Activated T-helper 2 cell treated with anti-CD3 and anti-CD28 coated beads, Interferon-gamma antibody, Interleukin-2, Interleukin-4, amounts not matched to agents 10 μg/mL and 5 μg/mL and 100 μg/mL, durations not matched to agents 14 hours and 24 hours and 36 hours (primary cell): ENCODE results near the gene IL1B. TPM values are rescaled to one million over a fixed set of nuclear protein-coding genes. Genes with fewer than 3 reads are reported as not detected.
"Not testable (repeated sequence)": the region's sequence is repeated elsewhere in the genome, so short reads cannot be mapped to it uniquely, and the experiment has no call there.

ENCODE experiments used
- DNase-seq: peaks from one replicate; pipeline ENCODE4 v3.0.0; 2021; ENCODE audit warnings: low spot score
- H3K27ac Mint-ChIP-seq: one replicate; pipeline ENCODE4 v1.8.0; 2021; ENCODE audit warnings: mixed read lengths
- H3K27me3 Mint-ChIP-seq: one replicate; pipeline ENCODE4 v1.8.0; 2021; ENCODE audit warnings: low read depth, mixed read lengths
- H3K36me3 Mint-ChIP-seq: one replicate; pipeline ENCODE4 v1.8.0; 2021; ENCODE audit warnings: low read depth, mixed read lengths
- H3K4me1 Mint-ChIP-seq: one replicate; pipeline ENCODE4 v1.8.0; 2021; ENCODE audit warnings: low read depth, mixed read lengths
- H3K4me3 Mint-ChIP-seq: one replicate; pipeline ENCODE4 v1.8.0; 2021; ENCODE audit warnings: low read depth, mild to moderate bottlenecking, moderate library complexity, mixed read lengths
- H3K9me3 Mint-ChIP-seq: one replicate; pipeline ENCODE4 v1.8.0; 2021; ENCODE audit warnings: mixed read lengths
- intact Hi-C: fragments of 100-400 bp; cut with micrococcal nuclease; formaldehyde crosslinking; loops from one replicate; pipeline ENCODE4 v1.15.1; 2023
- total RNA-seq: library from RNA; stranded (reverse); gene quantifications from 2 replicates; pipeline ENCODE4 v1.2.3, GENCODE V29; 2022

IL1B gene
- total RNA-seq, 1 donor from 2014 or later = not detected

DNA sequence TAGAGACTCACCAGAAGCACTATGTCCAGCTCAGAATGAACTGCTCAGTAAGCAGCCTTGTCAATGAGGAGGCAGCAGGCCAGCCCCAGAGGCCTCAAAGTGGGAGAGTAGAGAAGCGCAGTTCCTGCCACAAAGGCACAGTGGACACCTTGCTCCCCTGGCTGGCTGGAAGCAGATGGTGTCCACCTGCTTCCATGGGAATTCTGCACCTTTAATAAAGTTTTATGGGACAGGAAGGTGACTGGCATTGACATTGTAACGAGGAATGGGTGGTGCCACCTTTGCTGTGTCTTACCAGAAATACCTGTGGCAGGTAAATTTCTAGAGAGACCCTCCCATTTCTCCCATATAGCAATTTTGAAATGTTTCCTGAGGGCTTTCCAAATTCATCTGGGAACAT lies 6.7 kb upstream of the IL1B start:
- H3K27me3 Mint-ChIP-seq = peaks cover 44% of the 10 kb centered on the region
- intact Hi-C loops = no loop called here
- H3K4me3 Mint-ChIP-seq = no peak overlapping the region
- no peak overlapping the region for H3K27ac Mint-ChIP-seq
- H3K4me1 Mint-ChIP-seq = no peaks in the 10 kb centered on the region
- no peak for DNase-seq
- H3K36me3 Mint-ChIP-seq = no peaks in the 10 kb centered on the region
- no peaks in the 10 kb centered on the region for H3K9me3 Mint-ChIP-seq

- Mint-ChIP-seq H3K9me3 (no peaks in the 10 kb centered on the region), H3K27me3 (peaks cover 44% of the 10 kb centered on the region), H3K36me3 (no peaks in the 10 kb centered on the region), H3K27ac (no peak overlapping the region), H3K4me1 (no peaks in the 10 kb centered on the region), H3K4me3 (no peak overlapping the region)
- no peak for DNase-seq
- intact Hi-C loops = no loop called here
Measured at GRCh38 chr2:112841295-112842044, 4.9 kb upstream of the IL1B start.

- no peak overlapping the region for H3K4me3 Mint-ChIP-seq
Measured at GRCh38 chr2:112840068-112840445, 3.5 kb upstream of the IL1B start.

DNA sequence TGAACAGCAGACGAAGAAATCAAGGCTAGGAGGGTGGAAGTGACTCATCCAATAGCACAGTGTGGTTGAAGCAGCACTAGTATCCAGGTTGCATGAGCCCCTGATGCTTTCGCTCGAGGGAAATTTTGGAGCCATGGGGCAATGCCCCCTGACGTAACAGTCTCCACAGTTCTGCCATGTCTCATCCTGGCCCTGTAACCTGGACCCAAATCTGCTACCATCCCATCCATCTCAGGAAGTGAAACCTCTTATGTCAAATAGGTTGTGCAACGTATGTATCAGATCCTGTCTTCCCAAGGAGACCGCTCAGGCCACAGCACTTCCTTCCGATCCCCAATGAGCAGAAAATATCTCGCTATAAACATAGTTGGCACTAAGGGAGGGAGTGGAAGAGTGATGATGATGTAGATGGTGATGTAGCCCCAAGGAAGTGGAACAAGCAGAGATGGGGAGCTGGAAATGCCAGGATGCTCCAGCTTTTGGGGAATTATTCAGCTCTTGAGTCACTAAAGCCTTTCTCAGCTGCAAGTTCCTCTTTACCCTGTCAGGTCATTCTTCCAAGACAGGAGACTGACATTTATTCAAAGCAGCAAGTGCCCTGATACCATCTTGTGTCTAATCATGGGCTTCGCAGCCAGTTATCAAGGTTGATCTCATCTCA lies 3.0 kb upstream of the IL1B start:
- peaks cover 48% of the 10 kb centered on the region for H3K27me3 Mint-ChIP-seq
- intact Hi-C loops = no loop called here
- no peaks in the 10 kb centered on the region for H3K4me1 Mint-ChIP-seq
- H3K36me3 Mint-ChIP-seq = no peaks in the 10 kb centered on the region
- no peaks in the 10 kb centered on the region for H3K9me3 Mint-ChIP-seq
- H3K4me3 Mint-ChIP-seq = no peak overlapping the region
- H3K27ac Mint-ChIP-seq = no peak overlapping the region
- DNase-seq = no peak

More at GRCh38 chr2:112840068-112840445, 3.5 kb upstream of the IL1B start:
- DNase-seq = no peak
- H3K27ac Mint-ChIP-seq = no peak overlapping the region
- intact Hi-C loops = no loop called here
- H3K4me1 Mint-ChIP-seq = no peaks in the 10 kb centered on the region
- no peaks in the 10 kb centered on the region for H3K36me3 Mint-ChIP-seq
- peaks cover 49% of the 10 kb centered on the region for H3K27me3 Mint-ChIP-seq
- no peaks in the 10 kb centered on the region for H3K9me3 Mint-ChIP-seq

DNA sequence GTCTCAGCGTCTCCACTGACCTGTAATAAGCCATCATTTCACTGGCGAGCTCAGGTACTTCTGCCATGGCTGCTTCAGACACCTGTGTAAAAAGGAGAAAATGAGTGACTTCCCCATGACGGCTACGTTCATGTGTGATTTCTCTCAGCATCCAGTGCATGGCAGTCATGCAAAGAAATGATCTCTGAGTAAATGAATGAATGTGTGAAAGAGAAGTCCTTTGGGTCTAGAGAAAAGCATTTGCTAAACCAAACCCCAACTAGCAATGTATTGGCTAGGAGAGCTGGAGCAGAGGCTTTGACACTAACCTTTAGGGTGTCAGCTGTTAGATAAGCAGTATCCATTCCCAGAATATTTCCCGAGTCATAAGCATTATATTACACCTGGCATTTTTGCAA lies 417 bp downstream of the IL1B start:
- no peak overlapping the region for H3K27ac Mint-ChIP-seq
- intact Hi-C loops = no loop called here
- DNase-seq = no peak
- no peaks in the 10 kb centered on the region for H3K36me3 Mint-ChIP-seq
- H3K4me1 Mint-ChIP-seq = no peaks in the 10 kb centered on the region
- no peak overlapping the region for H3K4me3 Mint-ChIP-seq
- H3K9me3 Mint-ChIP-seq = no peaks in the 10 kb centered on the region
- H3K27me3 Mint-ChIP-seq = peaks cover 34% of the 10 kb centered on the region

DNA sequence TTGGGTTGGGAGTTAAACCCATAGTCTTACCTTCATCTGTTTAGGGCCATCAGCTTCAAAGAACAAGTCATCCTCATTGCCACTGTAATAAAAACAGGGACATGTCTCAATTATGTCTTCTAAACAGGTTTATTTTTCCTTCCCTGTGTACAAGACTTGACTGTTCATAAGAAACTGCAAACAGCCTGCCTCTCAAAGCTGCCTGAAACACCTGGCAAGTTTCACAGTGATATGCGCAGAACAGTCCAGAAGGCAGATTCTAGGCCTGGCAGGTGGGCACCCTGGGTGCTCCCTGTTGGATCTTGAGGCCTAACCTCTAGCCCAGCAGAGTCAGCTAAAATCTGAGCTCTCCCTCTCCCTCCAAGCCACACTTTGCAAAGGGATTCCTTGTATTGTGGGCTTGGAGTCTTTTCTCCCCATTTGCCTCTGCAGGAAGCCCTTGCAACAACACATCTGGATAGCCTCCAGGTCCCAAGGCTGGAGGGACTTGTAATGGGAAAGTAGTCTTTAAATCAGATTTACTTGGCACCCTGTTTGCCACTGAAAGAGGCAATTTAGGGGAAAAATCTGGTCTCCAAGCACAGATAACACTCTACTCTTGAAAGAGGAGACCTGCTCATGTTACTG lies 930 bp downstream of the IL1B start:
- Mint-ChIP-seq H3K36me3 (no peaks in the 10 kb centered on the region), H3K27ac (no peak overlapping the region), H3K9me3 (no peaks in the 10 kb centered on the region), H3K4me3 (no peak overlapping the region), H3K4me1 (no peaks in the 10 kb centered on the region), H3K27me3 (peaks cover 31% of the 10 kb centered on the region)
- no peak for DNase-seq
- intact Hi-C loops = no loop called here

DNA sequence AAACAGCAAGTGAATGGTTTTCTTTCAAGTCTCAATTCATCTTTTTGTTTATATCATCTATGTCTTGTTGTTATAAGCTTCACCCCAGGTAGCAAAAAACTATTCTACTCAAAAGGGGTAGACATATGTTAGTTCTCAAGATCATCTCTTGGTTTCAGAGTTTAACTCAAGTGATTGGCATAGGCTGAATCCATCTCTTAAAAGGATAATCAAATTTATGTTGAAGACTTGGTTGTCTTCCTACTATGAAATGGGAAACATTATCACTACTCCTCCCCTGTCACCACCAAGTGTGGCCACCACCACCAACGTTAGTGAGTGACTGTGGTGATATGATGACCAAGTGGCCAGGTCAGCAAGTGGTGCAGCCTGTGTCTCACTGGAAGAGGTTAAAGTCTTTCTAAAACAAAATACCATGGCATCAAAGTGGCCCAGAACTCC lies 1.5 kb downstream of the IL1B start:
- Mint-ChIP-seq H3K36me3 (no peaks in the 10 kb centered on the region), H3K27ac (no peak overlapping the region), H3K9me3 (no peaks in the 10 kb centered on the region), H3K27me3 (peaks cover 30% of the 10 kb centered on the region), H3K4me3 (no peak overlapping the region), H3K4me1 (no peaks in the 10 kb centered on the region)
- intact Hi-C loops = no loop called here
- no peak for DNase-seq

- H3K27me3 Mint-ChIP-seq = peaks cover 27% of the 10 kb centered on the region
- H3K27ac Mint-ChIP-seq = no peak overlapping the region
- H3K9me3 Mint-ChIP-seq = no peaks in the 10 kb centered on the region
- no peaks in the 10 kb centered on the region for H3K36me3 Mint-ChIP-seq
- intact Hi-C loops = no loop called here
- H3K4me3 Mint-ChIP-seq = no peak overlapping the region
- DNase-seq = no peak
- no peaks in the 10 kb centered on the region for H3K4me1 Mint-ChIP-seq
Measured at GRCh38 chr2:112834396-112835037, 2.1 kb downstream of the IL1B start.

DNA sequence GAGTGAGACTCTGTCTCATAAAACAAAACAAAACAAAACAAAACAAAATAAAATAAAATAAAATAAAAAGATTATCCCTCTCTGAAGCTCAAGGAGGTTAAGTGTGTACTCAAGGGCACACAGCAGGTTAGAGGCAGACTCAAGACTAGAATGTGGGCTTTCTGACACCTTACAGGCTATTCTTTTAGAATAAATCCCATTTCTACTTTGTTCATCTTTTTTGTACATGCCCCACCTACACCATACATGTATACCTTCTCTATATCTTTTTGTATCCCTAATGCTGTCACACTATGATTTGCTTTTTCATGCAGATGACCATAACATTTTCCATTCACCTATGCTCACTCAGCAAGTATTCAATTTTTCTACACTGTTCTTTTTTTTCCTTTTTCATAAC lies 2.6 kb downstream of the IL1B start:
- DNase-seq = no peak
- no peaks in the 10 kb centered on the region for H3K36me3 Mint-ChIP-seq
- H3K9me3 Mint-ChIP-seq = no peaks in the 10 kb centered on the region
- intact Hi-C loops = no loop called here
- H3K27ac Mint-ChIP-seq = no peak overlapping the region
- H3K4me1 Mint-ChIP-seq = peaks cover 4% of the 10 kb centered on the region
- no peak overlapping the region for H3K4me3 Mint-ChIP-seq
- H3K27me3 Mint-ChIP-seq = peaks cover 23% of the 10 kb centered on the region

- H3K4me1 Mint-ChIP-seq = not testable (repeated sequence)
Measured at GRCh38 chr2:112833639-112833931, 3.0 kb downstream of the IL1B start.

GRCh38 chr2:112832841-112833638 lies 3.5 kb downstream of the IL1B start:
- Mint-ChIP-seq H3K4me1 (peaks cover 12% of the 10 kb centered on the region), H3K27ac (no peak overlapping the region), H3K27me3 (peaks cover 18% of the 10 kb centered on the region), H3K4me3 (no peak overlapping the region), H3K36me3 (no peaks in the 10 kb centered on the region), H3K9me3 (no peaks in the 10 kb centered on the region)
- intact Hi-C loops = no loop called here
- DNase-seq = no peak

More at GRCh38 chr2:112833639-112833931, 3.0 kb downstream of the IL1B start:
- intact Hi-C loops, H3K9me3 Mint-ChIP-seq, H3K36me3 Mint-ChIP-seq, H3K27ac Mint-ChIP-seq, H3K4me3 Mint-ChIP-seq, DNase-seq: not testable (repeated sequence)
- H3K27me3 Mint-ChIP-seq = peaks cover 20% of the 10 kb centered on the region

DNA sequence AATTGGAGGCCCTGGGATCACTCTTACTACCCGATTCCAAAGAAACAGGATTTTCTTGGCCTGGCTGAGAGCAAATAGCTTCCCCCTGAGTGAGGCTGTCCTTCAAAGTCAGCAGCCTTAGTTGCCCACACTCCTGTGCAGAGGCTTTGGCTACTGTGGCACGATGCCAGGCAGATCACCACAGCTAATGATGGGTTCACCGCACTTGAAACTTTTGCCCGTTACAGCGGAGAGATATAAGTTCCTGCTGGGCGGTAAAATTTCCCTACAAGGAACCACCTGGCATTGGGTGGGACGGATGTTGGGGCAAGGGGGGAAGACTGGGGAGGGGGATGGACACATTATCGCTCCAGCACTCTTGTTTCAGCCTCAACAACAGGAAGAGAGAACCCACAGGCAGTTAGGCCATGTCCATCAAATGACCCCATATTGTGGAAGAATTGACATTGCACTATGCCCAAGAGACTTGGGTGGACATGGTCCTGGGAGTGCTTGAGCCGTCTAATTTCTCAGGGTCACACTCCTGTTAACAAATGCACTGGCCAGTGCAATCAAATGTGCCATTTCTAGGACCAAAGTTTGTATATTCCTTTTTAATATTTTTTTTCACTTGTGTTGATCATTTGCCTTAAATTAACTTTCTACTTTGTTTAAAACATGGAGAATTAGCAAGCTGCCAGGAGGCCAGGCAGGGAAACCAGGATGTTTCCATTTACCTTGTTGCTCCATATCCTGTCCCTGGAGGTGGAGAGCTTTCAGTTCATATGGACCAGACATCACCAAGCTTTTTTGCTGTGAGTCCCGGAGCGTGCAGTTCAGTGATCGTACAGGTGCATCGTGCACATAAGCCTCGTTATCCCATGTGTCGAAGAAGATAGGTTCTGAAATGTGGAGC lies 4.4 kb downstream of the IL1B start:
- intact Hi-C loops = no loop called here
- no peak overlapping the region for H3K4me3 Mint-ChIP-seq
- no peaks in the 10 kb centered on the region for H3K36me3 Mint-ChIP-seq
- peaks cover 18% of the 10 kb centered on the region for H3K27me3 Mint-ChIP-seq
- DNase-seq = no peak
- no peaks in the 10 kb centered on the region for H3K9me3 Mint-ChIP-seq
- H3K27ac Mint-ChIP-seq = no peak overlapping the region
- peaks cover 18% of the 10 kb centered on the region for H3K4me1 Mint-ChIP-seq
